SW480 (cell line): ENCODE results near the gene DLX3.
"Not testable (repeated sequence)": the region's sequence is repeated elsewhere in the genome, so short reads cannot be mapped to it uniquely, and the experiment has no call there.

ENCODE experiments used
- DNase-seq: peaks from one replicate; pipeline ENCODE4 v3.0.0-alpha.2; 2016; ENCODE audit warnings: low spot score

Gene DLX3

DNA sequence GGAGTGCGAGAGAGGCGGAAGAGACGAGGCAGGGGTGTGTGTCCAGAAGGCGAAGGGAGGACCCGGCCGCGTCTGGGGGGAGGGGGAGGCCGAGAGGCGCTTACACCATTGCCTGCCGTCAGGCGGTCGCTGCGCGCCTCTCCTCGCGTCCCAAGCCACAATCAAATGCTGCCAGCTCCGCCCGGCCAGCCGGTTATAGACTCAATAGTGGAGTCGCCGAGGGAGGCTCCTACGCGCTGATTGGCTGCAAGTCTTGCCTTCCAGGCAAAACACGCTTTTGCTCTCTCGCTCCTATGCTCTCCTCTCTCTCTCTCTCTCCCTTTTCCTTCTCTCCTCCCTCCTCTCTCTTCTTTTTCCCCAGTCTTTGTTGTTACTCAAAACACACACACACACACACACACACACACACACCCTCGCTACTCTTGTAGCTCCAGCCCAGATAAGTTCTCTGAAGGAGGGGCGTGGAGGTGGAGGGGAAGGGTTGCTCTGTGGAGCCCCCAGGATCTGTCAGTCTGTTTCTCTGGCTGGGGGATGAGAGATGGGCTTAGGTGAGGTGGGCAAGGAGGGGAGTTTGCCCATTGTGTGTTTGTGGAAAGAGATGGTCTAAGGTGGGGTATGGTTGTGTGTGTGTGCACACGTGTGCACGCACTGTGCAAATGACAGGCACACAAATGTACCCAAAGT is at the start of gene DLX3:
Gene DLX3, minus strand, starts transcription at position 170 of the 684 bp plus-strand sequence. CDS start 226 bp downstream, outside the sequence.
- peak; percentile 87 for DNase-seq

DNA sequence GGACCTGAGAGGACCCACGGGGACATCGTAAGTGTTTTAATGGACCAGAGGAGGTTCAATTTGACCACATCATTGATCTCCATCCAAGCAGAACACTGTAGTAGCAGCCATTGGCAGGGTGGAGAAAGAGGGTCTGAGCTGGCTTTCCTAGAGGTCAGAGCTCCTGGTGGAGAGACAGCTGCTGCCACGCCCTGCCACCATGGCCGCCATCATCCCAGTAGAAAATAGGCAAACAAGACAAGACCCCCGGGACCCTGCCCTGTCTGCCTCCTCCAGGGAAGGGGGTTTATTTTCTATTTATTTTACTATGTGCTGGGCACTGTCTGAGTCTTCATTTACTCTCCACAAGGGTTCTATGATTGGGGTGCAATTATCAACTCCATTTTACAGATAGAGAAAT is 49.5 kb upstream of the DLX3 start:
- no peak for DNase-seq

DNA sequence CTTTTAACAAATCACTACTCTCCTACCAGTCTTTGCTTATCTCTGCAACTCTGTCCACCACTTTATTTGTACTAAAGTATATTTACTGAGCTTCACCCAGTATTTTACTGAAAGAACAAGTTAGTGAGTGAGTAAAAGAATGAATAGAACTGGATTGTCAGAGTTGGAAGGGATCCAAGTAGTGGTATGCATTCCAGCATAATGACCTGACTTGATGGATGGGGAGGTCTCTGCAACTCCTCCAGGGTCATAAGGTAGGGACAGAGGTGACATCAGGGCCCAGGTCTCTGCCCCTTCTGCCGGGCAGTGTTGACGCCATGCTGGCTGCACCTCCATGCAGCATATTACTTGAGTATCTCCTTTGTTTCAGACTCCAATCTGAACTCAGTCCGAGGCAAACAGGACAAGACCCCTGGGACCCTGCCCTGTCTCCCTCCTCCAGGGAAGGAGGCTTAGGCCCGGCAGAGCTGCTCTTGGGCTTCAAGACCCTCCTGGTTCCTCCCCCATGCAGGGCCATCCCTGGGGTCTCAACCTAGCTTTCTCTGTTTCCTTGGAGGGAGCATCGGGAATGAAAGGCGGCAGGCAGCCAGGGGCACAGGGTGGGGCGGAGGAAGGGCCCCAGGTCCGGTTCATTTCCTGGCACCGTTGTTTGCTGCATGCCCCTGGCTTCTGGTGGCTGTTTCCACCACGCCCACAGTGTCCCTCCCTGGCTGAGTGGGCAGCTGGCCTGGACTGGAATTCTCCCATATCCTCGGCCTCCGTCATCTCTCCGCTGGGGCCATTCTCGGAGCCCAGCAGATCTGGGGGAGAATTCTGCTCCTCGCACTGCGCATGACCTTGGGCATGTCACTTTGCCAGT is 48.5 kb upstream of the DLX3 start:
- DNase-seq, result no peak

DNA sequence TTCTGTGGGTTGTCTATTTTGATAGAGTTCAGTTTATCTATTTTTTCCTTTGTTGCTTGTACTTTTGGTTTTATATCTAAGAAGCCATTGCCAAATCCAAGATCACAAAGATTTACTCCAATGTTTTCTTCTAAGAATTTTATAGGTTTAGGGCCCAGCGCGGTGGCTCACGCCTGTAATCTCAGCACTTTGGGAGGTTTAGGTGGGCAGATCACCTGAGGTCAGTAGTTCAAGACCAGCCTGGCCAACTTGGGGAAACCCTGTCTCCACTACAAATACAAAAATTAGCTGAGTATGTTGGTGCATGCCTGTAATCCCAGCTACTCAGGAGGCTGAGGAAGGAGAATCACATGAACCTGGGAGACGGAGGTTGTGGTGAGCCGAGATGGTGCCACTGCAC is 47.2 kb upstream of the DLX3 start:
- no peak for DNase-seq

DNA sequence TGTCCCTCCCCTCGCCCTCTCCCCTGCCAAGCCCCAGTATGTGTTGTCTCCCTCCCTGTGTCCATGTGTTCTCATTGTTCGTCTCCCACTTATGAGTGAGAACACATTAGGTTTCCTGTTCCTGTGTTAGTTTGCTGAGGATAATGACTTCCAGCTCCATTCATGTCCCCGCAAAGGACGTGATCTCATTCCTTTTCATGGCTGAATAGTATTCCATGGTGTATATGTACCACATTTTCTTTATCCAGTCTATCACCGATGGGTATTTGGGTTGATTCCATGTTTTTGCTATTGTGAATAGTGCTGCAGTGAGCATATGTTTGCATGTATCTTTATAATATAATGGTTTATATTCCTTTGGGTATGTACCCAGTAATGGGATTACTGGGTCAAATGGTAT is 45.5 kb upstream of the DLX3 start:
- DNase-seq, result not testable (repeated sequence)

DNA sequence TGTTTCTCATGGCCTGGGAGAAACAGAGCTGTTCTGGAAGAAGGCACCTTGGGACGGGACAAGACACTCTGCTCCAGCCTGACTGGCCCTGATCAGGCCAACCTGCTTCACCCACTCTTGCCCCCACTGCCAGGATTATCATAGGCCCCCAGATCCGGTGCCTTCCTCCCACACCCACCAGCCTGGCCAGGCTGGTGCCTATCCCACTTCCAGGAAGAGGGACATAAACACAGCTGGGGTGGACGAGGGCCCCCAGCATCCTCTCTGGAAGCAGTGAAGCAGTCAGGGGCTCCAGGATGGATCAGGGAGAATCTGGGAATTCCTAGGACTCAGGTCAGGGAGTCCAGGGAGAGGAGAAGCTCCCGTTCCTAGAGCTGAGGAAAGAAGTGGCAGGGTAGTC is 44.0 kb upstream of the DLX3 start:
- no peak for DNase-seq

DNA sequence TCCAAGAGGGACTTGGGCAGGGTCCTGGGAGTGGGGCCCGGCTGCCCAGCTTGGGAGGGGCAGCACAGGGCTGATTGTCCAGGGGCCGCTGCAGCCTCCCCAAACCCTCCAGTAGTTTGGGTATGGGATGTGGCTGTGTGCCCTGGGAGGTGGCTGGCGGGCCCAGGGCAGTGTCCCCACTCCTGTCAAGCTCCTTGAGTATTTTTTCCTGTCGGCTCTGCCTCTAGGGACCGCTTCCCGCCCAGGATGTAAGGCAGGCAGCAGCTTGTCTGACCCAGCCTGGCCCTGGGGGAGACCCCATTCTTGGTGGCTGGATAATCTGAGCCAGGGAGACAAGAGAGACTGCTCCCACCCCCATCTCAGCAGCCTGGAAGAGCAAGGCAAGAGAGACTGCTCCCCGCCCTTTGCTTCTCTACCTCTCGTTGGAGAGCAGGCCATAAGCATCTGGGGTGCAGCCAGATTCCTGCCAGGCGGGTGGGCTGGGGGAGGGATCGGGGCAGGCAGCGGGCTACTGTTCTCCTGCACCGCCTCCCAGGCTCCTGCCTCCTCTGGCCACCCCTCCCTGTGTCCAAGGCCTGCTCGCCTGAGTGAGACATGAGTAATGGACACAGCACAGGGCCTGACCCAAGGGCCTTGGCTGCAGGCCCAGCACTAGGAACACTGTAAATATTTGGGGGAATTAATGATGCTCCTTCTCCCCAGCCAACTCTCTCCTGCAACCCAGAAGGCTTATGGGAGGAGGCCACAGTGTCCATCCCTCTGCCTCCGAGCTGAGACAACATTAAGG is 42.5 kb upstream of the DLX3 start:
- DNase-seq, result no peak

DNA sequence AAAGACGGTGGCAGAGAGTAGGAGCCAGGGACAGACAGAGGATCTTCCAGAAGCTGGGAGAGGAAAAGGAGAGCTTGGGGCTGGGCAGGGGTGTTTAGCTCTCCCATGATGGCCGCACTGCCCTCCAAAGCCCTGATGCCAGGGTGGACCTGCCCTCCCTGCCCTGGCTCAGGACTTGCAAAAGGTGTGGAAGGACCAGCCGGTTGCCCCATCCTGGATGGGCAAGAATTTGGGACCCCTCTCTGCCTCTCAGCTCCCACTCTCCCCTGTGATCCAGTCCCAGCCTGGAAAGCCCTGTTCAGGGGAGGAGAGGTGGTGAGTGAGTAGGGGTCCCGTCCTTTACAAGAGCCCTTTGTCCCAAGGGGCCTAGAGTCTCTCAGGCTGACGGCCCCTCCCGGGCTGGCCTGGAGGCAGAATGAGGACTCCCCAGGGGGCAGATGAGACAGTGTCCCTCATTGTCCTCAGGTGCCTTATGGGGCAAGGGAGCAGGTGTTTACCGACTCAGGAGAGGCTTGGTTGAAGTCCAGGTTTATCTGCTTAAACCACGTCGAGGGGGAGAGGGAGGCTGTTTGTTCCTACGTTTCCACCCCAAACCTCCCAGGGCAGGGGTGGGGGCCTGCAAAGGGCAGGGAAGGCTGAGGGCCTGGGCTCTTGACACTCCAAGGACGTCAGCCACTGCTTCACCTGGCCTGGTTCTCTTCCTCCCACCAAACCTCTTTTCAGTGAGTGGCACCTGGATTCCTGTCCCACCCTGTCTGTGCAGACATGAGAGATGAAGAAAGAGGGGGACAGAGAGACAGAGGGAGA is 41.6 kb upstream of the DLX3 start:
- DNase-seq, result no peak

DNA sequence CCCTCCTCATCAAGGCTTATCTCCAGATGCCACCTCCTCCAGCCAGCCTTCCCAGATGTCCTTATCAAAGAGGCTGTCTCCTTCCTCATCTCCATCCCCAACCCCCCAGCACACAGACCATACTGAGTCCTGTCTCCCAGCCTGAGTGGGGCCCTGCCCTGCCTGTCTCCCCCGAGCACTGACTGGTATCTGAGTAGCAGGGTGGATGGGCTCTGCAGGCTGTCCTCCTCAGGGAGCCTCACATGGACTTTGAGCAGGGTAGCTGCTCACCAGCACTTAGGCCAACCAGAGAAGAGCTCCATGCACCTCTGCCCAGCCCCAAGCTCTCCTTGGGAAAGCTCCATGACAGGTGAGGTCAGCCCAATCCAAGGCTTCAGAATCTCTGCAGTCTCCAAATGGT is 40.9 kb upstream of the DLX3 start:
- DNase-seq, result no peak

DNA sequence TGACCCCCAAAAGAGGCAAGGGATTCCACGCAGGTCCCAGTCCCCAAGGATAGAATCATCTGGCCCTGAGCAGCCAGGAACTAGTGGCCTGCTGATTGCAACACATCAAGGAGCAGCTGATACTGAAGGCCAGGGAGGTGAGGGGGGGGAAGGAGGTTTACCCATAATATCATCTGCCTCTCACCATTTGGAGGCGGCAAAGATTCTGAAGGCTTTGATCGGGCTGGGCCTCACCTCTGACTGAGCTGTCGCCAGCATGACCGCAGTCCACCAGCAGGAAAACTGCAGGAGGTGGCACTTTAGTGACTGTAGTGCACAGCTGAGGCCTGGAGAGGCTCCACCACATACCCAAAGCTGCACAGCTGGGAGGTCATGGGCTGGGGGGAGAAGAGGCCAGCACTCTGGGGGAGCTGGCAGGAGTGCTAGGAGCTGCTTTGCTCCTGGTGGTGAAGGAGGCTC is 40.4 kb upstream of the DLX3 start:
- DNase-seq, result peak; percentile 77

DNA sequence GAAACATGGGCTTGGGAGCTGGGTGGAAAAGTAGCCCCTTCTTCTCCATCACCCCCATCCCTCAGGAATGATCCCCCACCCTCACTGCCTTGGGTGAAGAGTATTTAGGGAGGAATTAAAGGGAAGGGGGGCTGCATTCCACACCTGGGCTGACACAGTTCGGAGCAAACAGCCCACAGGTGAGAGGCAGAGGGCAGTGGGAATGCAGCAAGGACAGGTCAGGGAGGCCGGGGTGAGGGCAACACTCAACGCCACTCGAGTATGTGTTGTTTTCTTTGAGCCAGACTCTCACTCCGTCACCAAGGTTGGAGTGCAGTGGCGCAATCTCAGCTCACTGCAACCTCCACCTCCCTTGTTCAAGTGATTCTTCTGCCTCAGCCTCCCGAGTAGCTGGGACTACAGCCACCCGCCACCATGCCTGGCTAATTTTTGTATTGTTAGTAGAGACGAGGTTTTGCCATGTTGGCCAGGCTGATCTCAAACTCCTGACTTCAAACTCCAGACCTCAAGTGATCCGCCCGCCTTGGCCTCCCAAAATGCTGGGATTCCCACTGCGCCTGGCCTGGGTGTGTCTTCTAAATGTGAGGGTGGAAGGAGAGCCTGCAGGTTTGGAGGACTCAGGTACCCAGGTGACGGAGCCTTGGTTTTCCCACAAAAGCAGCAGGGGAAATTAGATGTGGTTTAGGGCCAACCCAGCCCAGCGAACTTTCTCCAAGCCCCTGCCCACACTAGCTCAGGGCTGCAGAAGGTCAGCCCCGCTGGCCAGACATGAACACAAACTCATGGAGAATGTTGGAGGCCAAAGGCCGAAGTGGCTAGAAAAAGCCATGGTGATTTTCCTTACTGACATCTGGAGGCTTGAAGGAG is 39.7 kb upstream of the DLX3 start:
- DNase-seq, result no peak

DNA sequence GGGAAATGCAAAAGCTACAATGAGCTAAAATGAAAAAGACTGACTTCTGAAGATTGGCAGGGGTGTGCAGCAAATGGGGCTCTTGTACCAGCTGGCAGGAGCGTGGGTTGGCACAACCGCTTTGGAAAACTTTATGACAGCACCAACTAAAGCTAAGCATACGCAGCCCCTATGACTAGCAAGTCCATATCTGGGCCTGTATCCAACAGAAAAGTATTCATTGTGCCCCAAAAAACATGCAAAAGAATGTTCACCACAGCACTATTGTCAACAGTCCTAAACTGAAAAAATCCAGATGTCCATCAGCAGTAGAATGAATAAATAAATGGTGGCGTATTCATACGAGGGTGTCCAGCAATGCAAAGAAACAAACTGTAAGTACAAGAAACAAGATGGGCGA is 38.3 kb upstream of the DLX3 start:
- no peak for DNase-seq

DNA sequence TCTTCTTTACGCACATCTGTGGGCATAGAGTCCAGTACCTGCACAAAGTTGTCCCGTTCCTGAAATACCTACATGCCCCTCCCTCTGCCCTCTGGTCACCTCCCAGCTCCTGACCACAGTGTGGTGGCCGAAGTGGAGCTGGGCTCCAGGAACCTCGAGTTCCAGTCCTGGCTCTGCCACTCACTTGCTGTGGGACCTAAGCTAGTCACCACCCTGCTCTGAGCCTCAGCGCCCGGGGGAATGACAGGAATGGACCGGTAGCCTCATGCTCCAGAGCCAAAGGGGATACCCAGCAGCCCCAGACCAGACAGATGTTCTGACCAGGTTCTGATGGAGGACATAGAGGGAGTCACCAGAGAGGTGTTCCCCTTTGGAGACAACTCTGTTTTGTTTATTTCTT is 34.2 kb upstream of the DLX3 start:
- no peak for DNase-seq

DNA sequence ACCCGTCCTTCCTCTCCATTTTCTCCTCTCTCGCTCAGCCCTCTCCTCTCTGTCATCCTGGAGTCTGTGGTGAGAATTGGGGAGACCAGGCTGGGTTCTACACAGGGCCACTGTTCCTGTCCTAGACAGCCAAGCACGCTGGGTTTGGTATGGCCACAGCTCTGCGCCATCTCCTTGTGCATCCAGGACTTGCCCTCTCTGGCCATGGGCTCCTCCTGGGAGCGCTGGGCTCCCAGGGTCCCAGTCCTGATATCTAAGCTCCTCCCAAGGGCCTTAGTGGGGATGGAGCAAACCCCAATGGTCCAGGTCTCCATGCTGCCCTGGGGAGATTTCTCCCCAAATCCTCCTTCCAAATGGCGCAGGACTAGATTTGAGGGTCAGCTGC is 33.7 kb upstream of the DLX3 start:
- DNase-seq, result no peak

DNA sequence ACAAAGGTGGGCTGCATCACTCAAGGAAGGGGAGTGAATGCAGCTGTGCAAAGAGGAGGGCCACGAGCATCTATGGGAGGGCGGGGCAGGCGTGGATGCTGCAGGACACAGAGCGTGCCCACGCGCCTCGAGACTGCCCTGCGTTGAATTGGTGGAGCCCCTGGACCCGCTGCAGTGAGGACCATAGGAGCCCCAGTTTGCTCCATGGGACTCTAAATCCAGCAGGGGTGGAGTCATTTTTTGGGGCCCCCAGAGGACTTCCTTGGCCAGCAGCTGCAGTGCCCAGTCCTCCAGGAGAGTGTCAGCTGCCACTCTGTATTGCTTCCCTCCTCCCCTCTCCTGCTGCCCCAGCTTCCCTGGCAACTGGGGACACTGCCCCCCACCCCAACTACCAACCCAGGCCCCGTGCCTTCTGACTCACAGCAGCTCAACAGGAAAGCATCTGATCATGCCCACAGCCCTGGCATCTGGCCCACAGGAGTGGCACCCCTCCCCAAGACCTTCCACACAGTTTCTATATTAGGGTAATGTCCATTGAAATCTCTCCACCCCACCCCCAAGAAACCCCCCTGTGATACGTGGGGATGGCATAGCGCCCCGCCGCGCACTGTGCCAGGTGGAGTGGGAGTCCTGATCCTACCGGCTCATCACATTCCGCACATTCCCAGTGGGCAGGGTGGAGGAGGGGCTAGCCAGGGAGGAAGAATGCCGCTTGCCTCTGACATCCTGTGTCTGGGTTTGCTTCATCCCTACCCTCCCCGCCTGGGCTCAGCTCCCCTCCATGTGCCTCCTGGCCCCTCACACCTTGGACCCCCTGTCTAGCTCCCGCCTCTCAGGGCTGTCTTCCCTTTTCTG is 33.1 kb upstream of the DLX3 start:
- peak; percentile 82 for DNase-seq

DNA sequence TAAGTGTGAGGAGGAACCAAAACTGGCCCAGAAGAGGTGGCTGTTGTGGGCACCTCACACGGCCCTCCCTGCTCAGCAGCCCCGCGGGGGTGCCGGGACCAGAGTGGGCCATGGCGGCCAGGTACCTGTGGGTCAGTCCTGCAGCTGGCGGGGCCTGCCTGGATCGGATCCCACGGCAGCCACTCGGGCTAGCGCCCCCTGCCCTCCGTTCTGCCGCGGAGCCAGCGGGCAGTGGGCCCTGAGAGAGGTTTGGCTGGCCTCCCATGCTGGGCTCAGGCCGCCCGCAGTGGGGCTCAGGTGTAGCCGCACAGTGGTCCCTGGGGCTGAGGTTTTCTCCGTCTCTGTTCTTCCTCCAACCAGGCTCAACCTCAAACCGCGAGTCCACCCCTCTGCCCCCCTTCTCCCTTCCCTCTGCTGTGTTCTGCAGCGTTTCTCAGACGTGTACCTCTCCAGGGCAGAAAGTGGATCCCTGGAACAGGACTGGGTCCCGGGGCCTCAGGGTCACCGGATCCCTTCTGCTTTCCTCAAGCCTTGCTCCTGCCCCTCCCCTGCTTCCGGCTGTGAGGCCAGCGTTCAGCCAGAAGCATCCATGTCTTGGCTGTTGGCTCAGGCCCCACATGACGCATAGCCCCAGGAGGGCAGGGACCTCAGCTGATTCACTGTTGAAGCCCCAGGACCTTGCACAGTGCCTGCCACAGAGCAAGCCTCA is 32.3 kb upstream of the DLX3 start:
- DNase-seq, result peak; percentile 89

DNA sequence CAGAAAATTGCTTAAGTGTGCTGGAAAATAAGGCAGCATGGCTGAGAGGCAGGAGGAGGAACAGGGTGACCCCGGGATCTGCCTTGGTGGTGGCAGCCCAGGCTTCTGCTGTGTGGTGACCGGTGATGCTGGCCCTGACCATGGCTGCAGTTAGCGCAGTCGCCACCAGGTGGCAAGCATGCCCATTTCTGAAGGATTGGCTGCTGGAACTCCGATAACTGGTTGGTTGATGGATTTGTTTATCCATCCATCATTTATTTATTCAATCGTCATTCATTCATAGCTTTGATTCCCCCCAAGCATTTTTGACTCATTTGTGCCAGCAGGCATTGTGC is 31.8 kb upstream of the DLX3 start:
- DNase-seq, result peak; percentile 75

DNA sequence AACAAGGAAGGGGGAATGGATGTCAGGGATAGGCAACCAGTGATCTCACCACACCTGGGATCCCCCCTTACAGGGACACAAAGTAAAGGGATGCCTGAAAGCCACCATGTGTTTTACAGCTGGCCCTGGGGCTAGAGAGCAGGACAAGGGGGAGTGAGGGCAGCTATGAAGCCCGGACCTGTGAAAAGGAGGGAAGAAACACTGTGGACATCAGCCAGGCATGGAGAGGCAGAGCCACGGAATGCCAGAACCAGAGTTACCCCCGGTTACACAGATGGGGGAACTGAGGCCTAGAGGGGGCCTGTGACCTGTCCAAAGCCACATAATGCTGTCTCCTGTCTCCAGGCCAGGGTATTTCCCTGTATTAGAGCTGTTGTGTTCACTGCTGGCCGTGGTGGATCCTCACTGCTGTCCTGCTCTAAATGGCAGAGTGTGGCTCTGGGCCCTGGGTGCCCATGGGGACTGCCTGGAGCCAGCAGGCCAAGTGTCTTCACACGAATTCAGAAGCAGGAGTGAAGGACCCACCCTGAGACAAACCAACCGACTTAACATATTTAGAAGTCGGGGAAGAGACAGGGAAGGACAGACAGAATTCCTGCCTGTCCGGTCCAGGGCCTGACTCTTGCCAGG is 31.1 kb upstream of the DLX3 start:
- DNase-seq, result no peak

DNA sequence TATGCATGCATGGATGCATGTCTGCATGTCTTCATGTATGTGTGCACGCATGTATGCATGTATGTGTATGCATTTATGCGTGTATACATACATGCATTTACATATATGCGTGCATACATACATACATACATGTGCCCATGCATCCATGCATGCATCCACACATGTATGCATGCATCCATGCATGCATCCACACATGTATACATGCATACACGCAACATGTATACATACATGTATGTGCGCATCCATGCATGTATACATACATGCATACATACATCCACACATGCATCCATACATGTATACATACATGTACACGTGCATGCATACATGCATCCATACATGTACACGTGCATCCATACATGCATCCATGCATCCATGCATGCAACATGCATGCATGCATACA is 29.8 kb upstream of the DLX3 start:
- no peak for DNase-seq
